ENCODE results near the gene ASIC2.

The ASIC2 gene

DNA sequence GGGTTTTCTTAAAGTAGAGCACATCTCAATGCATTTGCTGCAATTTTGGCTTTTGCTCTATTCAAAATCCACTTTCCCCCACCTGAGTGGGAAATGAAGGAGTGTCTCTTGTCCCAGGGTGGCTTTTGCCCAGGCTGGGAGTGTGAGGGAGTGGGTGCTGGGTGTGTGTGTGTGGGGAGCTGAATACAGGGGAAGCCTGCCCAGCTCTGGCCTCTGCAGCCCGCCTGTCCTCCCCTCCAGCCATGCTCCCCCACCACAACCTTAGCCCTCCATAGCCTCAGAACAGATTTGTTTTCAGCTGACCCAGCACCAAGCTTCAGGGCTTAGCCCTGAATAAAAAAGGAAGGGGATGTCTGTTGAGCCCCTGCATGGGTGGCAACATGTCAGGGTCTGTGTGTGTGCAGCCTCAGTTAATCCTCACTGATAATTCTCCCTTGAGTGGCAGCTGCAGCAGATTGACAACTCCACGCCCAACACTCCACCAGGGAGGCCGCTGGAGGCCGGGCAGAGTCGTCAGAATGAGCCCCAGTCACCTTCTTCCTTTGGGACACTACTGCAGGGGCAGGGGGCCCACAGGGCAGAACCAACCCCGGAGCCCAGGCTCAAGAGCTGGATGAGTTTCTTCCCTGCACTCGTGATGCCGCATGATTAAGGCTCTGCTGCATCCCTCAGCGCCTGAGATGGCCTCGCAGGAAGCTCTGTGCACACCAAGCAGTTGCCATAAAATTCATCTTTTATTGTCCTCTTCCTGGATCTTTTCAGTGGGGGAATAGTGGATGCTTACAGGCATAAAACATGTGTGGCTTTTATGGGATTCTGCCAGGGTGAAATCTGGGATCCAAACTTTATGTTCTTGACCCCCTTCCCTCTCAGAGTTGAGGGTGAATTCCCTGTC lies 246.5 kb downstream of the ASIC2 start:
- H3K27ac ChIP-seq = no peak overlapping the region
- DNase-seq (ENCODE audit: low read depth, low spot score) = no peak

DNA sequence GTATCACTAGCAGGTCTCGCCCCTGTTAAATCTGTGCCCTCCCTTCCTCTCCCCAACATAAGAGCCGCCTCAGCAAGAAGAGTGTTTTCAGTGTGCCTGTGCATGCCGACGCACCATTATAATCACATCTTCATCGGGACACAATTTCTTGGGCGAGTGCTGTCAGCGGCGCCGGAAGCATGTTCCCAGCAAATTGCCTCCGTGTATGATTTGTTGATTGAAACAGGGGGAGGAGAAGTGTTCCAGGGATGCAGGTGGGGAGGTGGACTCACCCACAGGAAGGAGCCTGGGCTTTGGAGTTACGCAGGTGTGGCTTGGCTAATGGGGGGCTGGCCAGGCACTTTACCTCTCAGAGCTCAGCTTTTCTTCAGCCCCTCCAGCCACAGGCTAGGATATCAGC lies 247.9 kb downstream of the ASIC2 start:
- no peak for DNase-seq (ENCODE audit: low read depth, low spot score)
- H3K27ac ChIP-seq = no peak overlapping the region

DNA sequence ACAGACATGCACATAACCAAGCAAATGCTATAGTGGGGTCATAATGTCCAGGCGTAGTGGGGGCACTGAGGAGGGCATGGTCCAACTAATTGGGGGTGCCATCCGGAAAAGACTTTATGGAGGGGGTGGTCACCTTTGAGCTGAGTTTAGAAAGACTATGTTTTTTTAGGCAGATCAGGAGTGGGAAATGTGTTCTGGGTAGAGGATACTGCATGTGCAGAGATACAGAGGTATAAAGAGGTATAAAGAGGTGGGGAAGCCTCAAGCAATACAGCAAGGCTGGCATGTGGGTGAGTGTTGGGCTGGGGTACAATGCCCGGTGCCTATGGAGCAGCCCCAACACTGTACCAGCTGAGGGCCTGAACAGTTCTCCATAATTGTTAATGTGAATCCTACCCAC lies 248.3 kb downstream of the ASIC2 start:
- no peak for DNase-seq (ENCODE audit: low read depth, low spot score)
- no peak overlapping the region for H3K27ac ChIP-seq

DNA sequence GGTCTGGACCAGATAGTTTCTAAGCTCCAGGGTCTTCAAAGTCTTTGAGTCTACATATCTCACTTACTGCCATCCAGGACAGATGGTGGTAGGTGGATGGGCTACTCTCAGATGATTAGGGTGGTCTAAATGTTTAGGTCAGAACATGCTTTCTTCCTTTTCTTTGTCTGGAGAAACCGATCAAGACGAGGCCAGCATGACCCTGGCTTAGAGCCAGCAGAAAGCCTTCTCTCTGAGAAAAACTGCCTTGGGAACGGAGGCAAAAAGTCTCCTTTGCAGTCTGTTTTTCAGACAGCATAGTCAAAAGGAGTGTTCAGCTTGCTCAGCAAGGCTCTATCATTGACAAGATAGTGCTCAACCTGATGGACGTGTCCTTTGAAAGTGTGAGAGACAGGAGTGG lies 252.6 kb downstream of the ASIC2 start:
- H3K27ac ChIP-seq = no peak overlapping the region
- no peak for DNase-seq (ENCODE audit: low read depth, low spot score)

DNA sequence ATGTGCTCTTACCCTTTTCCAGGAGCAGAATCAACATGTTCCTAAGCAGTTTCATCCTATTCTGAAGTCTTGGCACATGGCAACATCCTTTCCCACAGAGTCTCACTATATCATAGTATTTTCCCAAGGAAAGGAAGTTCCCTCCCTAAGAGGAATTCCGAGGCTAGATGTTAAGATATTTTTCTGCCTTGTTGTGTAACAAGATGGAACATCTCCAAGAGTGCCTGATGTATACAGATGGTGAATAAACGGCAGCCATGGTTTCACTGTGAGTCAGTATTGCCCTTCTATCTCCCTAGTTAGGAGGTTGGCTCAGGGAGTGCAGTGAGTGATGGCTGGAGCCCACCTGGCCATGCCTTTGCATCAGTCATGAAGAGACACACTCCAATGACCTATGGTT lies 253.2 kb downstream of the ASIC2 start:
- no peak overlapping the region for H3K27ac ChIP-seq

DNA sequence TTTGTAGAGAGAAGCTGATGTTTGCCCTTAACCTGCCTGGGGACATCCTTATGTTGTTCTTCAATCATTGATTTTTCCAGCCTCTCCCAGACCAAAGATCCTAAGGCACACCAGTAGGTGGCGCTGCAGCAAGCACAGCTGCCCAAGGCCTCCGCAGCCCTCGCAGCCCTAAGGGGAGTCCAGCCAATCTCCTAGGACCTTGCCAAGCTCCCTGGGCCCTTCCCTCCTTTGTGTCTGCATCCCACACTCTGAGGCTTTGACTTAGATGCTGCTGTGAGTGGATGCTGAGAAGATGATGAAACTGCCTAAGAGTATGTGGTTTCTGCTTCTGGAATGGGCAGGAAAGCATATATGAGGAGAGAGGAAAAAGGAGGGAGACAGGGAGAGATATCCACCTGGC lies 254.4 kb downstream of the ASIC2 start:
- H3K27ac ChIP-seq = no peak overlapping the region
- DNase-seq (ENCODE audit: low read depth, low spot score) = no peak

More for the DNA sequence above, 253.2 kb downstream of the ASIC2 start:
- peak; percentile 37 for DNase-seq (ENCODE audit: low read depth, low spot score)

DNA sequence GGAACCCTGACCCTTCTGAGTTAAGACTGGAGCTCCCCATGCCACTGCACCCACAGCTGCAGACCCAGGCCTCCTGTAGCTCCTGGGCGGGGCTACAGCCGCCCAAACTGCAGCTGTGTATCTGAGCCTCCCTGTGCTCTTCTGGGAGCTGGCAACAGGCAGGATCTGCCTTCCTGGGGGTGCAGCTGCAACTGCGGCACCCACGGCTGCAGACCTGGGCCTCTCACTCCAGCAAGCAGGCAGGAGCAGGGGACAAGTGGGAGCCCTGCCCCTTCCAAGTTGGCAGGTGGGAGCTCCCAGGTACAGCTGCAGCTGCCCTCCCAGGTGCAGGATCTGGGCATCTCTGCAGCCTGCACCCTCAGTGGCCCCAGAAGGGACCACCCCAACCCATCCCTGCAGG lies 259.9 kb downstream of the ASIC2 start:
- H3K27ac ChIP-seq = no peak overlapping the region
- DNase-seq (ENCODE audit: low read depth, low spot score) = no peak

DNA sequence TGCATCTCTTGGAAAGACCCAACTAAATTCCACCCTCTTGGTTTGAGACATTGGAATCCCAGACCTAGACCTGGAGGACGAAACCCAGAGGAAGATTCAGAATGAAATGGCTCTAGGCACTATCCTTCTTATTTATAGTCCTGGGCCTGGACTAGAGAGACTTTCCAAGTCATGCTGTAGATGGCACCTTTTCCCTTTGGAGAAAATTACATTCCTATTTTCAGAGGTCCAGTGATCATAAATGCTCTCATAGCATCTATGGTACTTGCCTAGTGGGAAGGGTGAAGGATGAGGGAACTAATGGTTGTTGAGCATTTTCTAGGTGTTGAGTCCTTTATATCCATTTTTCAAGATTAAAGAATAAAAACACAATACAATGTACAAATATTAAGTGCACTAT lies 264.3 kb downstream of the ASIC2 start:
- no peak for DNase-seq (ENCODE audit: low read depth, low spot score)
- H3K27ac ChIP-seq = no peak overlapping the region

DNA sequence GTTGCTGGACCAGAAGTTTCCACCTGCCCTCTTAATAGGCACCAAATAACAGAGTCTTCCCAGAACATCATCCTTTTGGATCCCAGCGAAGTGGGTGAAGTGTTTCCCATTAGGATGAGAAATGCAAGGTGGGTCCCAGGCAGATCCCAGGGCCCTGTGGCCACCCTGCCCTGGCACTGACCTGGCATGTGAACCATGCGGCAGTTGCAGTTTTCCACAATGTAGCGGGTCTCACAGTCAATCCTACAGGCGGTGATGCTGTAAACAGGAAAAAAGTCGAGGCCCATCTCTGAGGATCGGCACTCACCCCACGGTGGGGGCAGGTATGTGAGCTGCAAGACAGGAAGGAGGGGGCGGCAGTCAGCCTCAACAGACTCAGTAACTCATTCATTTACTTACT lies 265.0 kb downstream of the ASIC2 start:
- no peak overlapping the region for H3K27ac ChIP-seq
- DNase-seq (ENCODE audit: low read depth, low spot score) = no peak

DNA sequence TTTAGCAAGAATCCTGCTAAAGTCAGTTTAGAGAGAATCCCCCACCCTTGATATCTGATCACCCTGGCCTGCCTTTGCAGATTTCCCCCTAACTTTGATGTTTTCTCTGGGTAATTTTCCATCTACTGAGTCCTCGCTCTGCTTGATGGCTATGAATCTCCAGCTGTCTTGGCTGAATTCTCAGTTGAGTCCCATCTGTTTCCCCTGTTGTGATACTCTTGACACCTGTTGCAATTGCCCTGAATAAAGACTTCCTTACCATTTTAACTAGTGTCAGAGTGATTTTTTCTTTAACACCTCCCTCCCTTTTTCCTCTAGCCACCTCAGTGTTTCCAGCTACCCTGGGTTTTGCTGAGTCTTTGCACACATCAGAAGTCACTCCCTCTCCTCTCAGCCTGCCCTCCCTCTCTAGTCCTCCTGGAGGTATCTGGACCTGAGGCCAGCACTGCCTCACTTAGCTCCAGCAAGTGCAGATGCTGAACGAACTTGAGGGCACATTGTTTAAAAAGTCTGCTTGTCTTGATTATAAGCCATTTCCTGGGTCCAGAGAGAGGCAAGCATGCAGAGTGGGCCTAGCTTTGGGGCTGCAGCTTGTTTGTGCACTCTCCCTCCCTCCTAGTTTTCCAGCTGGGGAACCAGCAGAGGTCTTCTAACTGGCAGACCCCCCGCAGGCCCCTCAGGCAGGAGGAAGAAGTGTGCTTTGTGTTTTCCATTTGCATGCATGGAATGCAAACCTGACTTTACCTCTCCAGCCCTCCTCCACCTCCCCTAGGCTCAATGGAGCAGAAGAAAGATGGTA lies 268.2 kb downstream of the ASIC2 start:
- DNase-seq (ENCODE audit: low read depth, low spot score) = no peak
- no peak overlapping the region for H3K27ac ChIP-seq

DNA sequence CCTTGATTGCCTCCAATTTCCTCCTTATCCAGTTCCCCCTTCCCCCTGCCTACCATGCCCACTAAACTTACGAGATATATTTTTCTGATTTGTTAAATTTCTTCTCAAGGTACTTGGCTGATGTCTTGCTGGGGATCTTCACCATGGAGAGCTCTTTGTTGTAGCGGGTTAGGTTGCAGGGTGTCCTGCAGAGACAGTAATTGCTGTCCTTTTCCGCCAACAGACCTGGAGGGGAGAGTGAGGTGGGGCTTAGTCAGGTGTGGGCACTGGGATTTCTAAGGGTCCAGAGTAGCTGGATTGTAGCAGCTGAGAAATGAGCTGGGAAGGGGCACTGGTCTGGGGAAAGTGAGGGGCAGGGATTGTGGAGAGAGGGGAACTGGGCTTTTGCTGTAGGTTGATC lies 269.3 kb downstream of the ASIC2 start:
- H3K27ac ChIP-seq = no peak overlapping the region
- no peak for DNase-seq (ENCODE audit: low read depth, low spot score)

DNA sequence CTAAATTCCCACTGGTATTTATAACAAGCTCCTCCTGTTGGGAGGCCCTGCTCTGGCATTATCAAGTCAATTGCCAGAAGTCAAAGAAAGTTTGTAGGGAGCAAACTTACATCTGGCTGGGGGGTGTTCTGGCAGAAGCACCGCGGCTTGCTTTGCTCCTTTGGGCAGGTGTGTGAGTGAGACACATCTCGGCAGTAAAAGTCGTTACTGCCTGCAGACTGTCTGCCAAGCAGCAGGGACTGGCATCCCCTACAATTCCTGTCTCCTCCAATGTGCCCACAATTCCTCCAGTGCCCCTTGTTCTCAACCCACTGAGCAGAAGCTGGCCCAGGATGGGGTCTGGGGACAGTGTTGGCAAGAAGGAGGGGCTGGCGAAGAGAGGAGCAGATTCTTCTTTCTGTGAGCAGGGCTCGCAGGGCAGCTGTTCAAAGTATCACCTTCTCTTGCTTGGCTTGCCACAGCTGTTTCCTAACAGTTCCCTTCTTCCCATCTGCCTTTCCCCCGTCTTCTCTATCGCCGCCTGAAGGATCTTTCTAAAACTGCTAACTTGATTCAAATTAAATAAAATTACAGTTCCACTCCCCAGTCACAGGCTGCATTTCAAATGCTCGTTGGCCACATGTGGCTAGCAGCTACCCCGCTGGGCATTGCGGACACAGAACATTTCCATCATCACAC lies 271.2 kb downstream of the ASIC2 start:
- no peak for DNase-seq (ENCODE audit: low read depth, low spot score)

DNA sequence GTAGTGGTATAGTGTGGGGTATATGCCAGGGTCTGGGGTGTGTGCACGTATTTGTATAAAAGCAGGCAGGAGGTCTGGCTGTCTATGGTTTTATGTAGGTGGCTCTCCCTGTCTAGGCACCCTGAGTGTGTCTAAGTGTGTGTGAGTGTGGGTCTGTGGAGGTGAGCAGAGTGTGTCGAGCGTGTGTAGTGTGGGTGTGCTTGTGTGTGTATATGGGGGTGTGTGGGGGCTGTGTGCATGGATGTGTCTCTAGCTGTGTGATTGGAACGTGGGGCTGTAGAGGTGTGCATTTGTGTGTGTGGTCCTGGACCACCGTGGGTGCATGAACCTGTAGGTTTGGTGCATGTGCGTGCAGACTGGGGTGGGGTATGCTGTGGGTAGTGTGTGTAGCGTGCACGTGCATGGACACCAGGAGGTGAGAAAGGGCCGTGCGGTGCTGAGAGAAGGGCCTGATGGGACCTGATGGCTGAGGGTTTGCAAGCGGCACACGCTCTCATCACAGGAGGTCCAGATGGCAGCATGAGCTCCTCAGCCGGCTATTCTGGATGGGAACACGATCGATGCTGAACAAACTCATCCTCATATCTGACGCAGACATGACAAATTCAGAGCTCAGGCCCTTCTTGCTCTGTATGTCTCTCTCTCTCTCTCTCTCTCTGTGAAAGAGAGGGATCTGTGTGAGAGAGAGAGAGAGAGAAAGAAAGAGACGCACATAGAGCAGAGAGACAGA lies 273.8 kb downstream of the ASIC2 start:
- H3K27ac ChIP-seq = no peak overlapping the region
- no peak for DNase-seq (ENCODE audit: low read depth, low spot score)

More for the DNA sequence above, 271.2 kb downstream of the ASIC2 start:
- H3K27ac ChIP-seq = no peak overlapping the region

DNA sequence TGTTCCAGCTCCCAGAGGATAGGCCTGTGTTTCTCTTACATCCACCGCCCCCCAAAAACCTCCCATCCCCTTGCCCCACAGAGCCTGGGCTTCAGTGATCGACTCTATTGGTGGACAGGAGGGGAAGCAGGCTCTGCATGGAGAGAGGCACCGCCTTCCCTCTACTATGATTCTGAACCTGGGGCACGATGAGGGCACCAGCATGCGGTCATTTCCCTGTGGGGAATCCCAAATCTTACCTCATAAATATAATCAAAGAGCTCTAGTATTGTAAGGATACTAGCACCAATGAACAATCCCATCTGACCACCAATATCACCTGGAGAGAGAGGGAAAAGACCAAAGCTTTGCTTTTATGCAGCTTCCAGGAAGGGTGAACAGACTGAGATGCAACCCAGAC lies 275.7 kb downstream of the ASIC2 start:
- no peak for DNase-seq (ENCODE audit: low read depth, low spot score)
- H3K27ac ChIP-seq = no peak overlapping the region

DNA sequence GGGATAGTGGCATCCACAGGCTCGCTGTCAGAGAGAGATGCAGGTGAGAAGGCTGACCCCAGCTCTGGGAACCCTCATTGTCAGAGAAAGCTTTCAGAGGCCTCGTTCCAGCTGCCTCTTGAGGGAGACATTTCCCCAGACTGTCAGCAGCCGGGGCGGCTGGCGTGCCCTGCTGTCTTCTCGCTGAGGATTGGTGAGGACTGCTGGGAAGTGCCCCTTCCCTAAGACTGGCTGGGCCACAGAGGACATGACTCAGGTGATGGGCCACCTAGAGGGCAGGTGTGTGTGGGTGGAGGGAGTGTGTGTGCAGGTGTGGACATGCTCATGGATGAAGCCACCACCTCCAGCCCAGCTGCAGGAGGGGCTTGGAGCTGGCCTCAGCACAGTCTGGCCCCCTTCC lies 276.2 kb downstream of the ASIC2 start:
- no peak overlapping the region for H3K27ac ChIP-seq
- DNase-seq (ENCODE audit: low read depth, low spot score) = no peak

DNA sequence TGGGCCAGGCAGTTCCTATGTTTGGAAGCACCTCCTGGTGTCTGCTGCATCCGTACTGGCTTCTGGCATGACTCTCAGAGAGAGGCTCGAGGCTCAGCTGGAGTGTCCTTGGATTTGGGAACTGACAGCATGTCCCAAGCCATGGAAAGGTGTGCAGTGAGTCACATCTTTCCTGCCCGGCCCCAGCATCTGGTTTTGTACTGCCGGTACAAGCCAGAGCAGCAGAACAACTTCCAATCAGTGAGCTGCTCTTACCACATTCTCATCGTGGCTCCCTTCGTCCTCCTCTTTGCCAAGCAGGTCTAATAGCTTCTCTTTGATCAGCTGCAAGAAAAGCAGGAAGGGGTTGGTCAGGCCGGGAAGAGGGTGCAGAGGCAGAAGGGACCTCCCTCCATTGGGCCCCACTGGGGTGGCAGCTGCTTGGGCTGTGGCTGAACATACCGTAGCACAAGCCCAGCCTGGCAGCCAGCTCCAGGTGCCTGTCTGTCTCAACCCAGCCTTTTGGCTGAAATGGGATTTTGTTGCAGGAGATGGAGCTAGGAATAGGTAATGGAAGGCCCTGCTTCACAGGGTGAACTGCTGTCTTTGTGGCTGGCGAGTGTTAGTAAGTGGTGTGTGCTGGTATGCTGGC lies 277.3 kb downstream of the ASIC2 start:
- no peak for DNase-seq (ENCODE audit: low read depth, low spot score)
- no peak overlapping the region for H3K27ac ChIP-seq

DNA sequence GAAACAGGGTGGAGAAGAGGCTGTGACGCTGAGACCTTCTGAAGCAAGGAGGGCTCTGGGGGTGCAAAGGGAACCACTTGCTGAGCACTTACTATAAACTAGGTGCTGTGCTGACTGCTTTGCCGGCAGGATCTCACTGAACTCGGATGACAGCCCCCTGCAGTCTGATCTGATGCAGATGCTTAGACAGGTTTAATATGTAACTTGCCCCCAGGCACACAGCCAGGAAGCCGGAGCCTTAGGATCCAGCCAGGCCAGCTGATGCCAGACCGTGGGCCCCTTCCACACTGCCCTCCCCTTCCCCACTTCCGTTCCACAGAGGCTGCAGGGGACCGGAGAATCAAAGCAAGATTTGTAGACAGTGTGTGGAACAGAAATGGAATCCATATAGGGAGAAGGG lies 278.3 kb downstream of the ASIC2 start:
- DNase-seq (ENCODE audit: low read depth, low spot score) = no peak
- no peak overlapping the region for H3K27ac ChIP-seq

DNA sequence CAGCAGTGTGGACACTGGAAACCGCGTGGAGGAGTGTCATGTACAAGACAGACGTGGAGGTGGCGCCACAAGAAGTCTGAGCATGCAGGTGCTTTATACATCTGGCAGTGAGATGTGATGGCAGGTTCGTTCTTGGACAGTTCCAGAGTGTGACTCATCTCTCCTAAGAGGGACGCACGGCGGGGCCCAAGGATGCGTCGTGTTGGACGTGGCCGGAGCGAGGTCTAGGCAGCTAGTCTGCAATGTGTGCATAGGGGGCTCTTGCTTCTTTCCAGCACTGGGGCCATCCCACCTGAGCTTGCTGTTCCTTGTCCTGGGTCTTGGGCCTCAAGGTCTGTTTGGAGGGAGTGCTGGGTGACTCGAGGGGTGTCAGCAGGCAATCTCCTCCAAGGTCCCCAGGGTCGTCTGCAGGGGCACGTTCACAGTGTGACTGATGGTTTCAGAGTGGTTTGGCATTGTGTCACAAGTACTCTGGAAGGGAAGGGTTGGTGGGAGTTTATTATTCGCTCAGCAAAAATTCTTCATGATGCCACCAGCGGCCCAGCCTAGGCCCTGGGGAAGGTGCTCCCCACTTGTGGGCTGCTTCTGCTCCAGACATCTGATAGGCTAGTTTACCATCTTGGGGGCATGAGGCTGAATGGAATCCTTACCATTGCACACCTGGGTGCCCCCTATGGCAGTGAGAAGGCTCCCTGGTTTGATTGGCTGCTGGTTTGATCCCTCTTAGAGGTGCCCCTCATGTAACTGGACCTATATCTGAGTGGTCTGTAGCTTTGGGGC lies 279.3 kb downstream of the ASIC2 start:
- no peak overlapping the region for H3K27ac ChIP-seq
- no peak for DNase-seq (ENCODE audit: low read depth, low spot score)

DNA sequence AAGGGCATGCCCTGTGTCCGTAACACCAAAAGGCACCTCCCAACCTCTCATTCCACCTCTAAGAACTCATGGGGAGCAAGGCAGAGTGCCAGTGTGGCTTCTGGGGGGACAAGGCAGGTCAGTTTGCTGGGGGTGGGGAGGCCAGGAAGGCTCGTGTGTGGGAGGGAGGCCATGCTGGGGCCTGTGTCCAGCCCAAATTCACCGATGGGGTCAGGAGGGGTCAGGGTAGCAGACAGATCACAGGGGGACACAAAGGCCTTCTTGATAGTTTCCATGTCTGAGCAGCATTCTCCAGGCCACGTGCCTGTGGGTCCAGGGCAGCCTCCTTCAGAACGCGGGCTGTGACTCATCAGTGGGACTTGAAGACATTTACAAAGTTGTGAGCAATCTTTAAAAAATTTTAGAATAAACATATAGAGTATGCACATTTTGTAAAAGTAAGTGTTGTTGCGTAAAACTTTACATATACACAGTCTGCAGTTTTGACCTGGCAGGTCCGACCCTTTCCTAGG lies 280.5 kb downstream of the ASIC2 start:
- DNase-seq (ENCODE audit: low read depth, low spot score) = peak; percentile 44
- H3K27ac ChIP-seq = peak overlapping the region; percentile 7

Data from epithelial cell of prostate (primary cell).